Astrocyte of the hippocampus (primary cell): ENCODE data around the gene VARS1.

Source experiments
- DNase-seq: peaks from one replicate; pipeline ENCODE4 v3.0.0; 2011; ENCODE audit warnings: low read depth, low spot score

The VARS1 gene

GRCh38 chr6:31771992-31772358, 23.6 kb downstream of the VARS1 start:
- no peak for DNase-seq

- DNase-seq: no peak
Measured at GRCh38 chr6:31770860-31771259, 24.7 kb downstream of the VARS1 start.

- DNase-seq: peak; percentile 37
Measured at GRCh38 chr6:31769684-31770371, 25.7 kb downstream of the VARS1 start.

GRCh38 chr6:31768363-31769257, 26.9 kb downstream of the VARS1 start:
- DNase-seq: no peak

- DNase-seq: no peak
Measured at GRCh38 chr6:31767096-31767645, 28.4 kb downstream of the VARS1 start.

GRCh38 chr6:31765910-31766794, 29.4 kb downstream of the VARS1 start:
- peak; percentile 21 for DNase-seq

GRCh38 chr6:31765559-31765909, 30.0 kb downstream of the VARS1 start:
- no peak for DNase-seq

GRCh38 chr6:31764198-31764597, 31.4 kb downstream of the VARS1 start:
- no peak for DNase-seq

- DNase-seq: peak; percentile 66
Measured at GRCh38 chr6:31763619-31763940, 32.0 kb downstream of the VARS1 start.

GRCh38 chr6:31762878-31763618, 32.5 kb downstream of the VARS1 start:
- no peak for DNase-seq

- DNase-seq: no peak
Measured at GRCh38 chr6:31762356-31762755, 33.2 kb downstream of the VARS1 start, which contains the start of gene SAPCD1. Gene SAPCD1, plus strand, starts transcription at chr6:31762656. Its CDS starts 399 bp downstream, at chr6:31763055.

GRCh38 chr6:31761343-31761742, 34.2 kb downstream of the VARS1 start:
- DNase-seq: no peak

- DNase-seq: no peak
Measured at GRCh38 chr6:31760790-31761189, 34.8 kb downstream of the VARS1 start.

- DNase-seq: no peak
Measured at GRCh38 chr6:31758281-31758680, 37.3 kb downstream of the VARS1 start.

- peak; percentile 65 for DNase-seq
Measured at GRCh38 chr6:31752739-31753319, 42.7 kb downstream of the VARS1 start.

- peak; percentile 43 for DNase-seq
Measured at GRCh38 chr6:31750411-31751022, 45.0 kb downstream of the VARS1 start.

GRCh38 chr6:31749301-31750036, 46.1 kb downstream of the VARS1 start:
- DNase-seq: no peak
